ENCODE measurements around the gene TBCCD1. TPM values are rescaled to one million over a fixed set of nuclear protein-coding genes. Genes with fewer than 3 reads are reported as not detected.

The TBCCD1 gene
- total RNA-seq, 1 donor from 2014 or later, result 20.1 TPM

DNA sequence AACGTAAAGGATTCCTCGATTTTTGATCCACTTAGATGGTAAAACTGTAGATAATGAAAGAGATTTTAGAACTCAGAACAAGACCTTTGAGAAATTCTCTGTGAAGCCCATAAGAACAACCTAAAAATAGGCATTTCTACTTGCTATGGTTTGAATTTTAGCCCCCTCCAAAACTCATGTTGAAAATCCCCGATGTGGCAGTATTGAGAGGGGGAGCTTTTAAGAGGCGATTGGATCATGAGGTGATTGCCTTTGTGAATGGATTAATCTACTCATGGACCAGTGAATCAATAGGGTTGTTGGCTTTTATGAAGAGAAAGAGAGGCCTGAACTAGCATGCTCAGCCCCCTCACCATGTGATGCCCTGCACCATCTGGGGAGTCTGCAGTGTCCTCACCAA lies 25.5 kb upstream of the TBCCD1 start:
- no peak for DNase-seq (ENCODE audit: low read depth, low spot score)
- H3K27ac Mint-ChIP-seq (ENCODE audit: unreplicated experiment), result no peak overlapping the region

GRCh38 chr3:186590580-186591295 lies 23.6 kb upstream of the TBCCD1 start:
- no peak overlapping the region for H3K27ac Mint-ChIP-seq (ENCODE audit: unreplicated experiment)
- no peak overlapping the region for H3K4me3 Mint-ChIP-seq
- H3K9me3 Mint-ChIP-seq, result no peaks in the 10 kb centered on the region
- H3K36me3 Mint-ChIP-seq (ENCODE audit: low read depth), result no peaks in the 10 kb centered on the region
- H3K4me1 Mint-ChIP-seq, result no peaks in the 10 kb centered on the region
- no peaks in the 10 kb centered on the region for H3K27me3 Mint-ChIP-seq (ENCODE audit: low read depth)
- no peak for TF ChIP-seq CTCF (conservative IDR thresholded peaks at IDR 0.05)
- no peak for DNase-seq (ENCODE audit: low read depth, low spot score)

More for the DNA sequence above, 25.5 kb upstream of the TBCCD1 start:
- no peak overlapping the region for H3K4me3 Mint-ChIP-seq
- H3K36me3 Mint-ChIP-seq (ENCODE audit: low read depth), result no peaks in the 10 kb centered on the region
- H3K4me1 Mint-ChIP-seq, result peaks cover 5% of the 10 kb centered on the region
- TF ChIP-seq CTCF (conservative IDR thresholded peaks at IDR 0.05), result no peak
- no peaks in the 10 kb centered on the region for H3K9me3 Mint-ChIP-seq
- no peaks in the 10 kb centered on the region for H3K27me3 Mint-ChIP-seq (ENCODE audit: low read depth)

DNA sequence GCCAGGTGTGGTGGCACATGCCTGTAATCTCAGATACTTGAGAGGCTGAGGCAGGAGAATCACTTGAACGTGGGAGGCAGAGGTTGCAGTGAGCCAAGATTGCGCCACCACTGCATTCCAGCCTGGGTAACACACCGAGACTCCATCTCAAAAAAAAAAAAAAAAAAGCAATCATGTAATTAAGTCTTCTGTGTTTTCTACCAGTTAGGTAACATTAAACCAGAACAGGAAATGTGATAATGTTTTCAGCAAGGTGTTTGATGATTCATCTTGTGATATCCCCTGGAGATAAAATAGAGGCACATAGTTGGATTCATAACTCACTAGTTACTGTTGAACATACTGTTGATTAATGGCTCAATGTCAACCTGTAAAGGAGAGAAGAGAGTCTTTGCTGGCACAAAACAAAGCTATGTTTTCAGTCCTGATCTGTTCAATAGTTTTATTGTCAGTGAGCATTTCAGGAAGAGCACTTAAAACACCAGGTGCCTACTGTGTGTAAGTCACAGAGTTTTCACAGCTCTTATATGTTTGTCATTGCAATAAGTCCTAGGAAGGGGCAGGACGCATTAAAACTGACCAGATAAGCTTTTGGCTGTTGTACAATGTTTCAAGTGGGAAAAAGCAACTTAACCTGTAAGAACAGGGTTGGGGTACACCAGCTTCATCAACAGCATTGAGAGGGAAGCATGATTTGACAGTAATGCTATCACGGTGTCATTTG lies 22.9 kb upstream of the TBCCD1 start:
- no peaks in the 10 kb centered on the region for H3K9me3 Mint-ChIP-seq
- H3K4me1 Mint-ChIP-seq, result no peaks in the 10 kb centered on the region
- H3K27ac Mint-ChIP-seq (ENCODE audit: unreplicated experiment), result no peak overlapping the region
- H3K36me3 Mint-ChIP-seq (ENCODE audit: low read depth), result no peaks in the 10 kb centered on the region
- TF ChIP-seq CTCF (conservative IDR thresholded peaks at IDR 0.05), result no peak
- H3K27me3 Mint-ChIP-seq (ENCODE audit: low read depth), result no peaks in the 10 kb centered on the region
- DNase-seq (ENCODE audit: low read depth, low spot score), result no peak
- H3K4me3 Mint-ChIP-seq, result no peak overlapping the region

GRCh38 chr3:186589121-186589520 lies 22.0 kb upstream of the TBCCD1 start:
- H3K27me3 Mint-ChIP-seq (ENCODE audit: low read depth), result no peaks in the 10 kb centered on the region
- no peaks in the 10 kb centered on the region for H3K4me1 Mint-ChIP-seq
- no peaks in the 10 kb centered on the region for H3K36me3 Mint-ChIP-seq (ENCODE audit: low read depth)
- no peak for DNase-seq (ENCODE audit: low read depth, low spot score)
- no peak overlapping the region for H3K27ac Mint-ChIP-seq (ENCODE audit: unreplicated experiment)
- no peak overlapping the region for H3K4me3 Mint-ChIP-seq
- H3K9me3 Mint-ChIP-seq, result no peaks in the 10 kb centered on the region
- peak; percentile 57 for TF ChIP-seq CTCF (conservative IDR thresholded peaks at IDR 0.05)

DNA sequence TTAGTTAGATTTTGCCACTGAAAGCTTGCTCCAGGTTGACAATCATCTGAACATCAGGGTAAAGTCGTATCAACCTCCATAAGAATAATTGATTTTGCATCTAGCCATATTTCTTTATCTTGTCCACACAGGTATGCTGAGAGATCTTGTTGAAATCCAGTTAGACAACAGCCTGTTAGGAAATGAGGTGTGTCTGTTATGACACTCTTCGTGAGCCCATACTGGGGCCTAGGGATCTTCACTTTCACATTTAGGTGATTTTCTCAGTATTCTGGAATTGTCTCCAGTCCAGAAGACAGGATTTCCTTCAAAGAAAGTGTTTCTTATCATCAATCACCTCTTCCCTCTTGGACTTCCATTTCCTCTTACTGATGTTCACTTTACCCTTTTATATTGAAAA lies 21.5 kb upstream of the TBCCD1 start:
- Mint-ChIP-seq H3K36me3 (ENCODE audit: low read depth) (no peaks in the 10 kb centered on the region), H3K27me3 (ENCODE audit: low read depth) (no peaks in the 10 kb centered on the region)

More for the DNA sequence above, 21.5 kb upstream of the TBCCD1 start:
- Mint-ChIP-seq H3K4me3 (no peak overlapping the region), H3K4me1 (no peaks in the 10 kb centered on the region), H3K27ac (ENCODE audit: unreplicated experiment) (no peak overlapping the region), H3K9me3 (no peaks in the 10 kb centered on the region)
- no peak for DNase-seq (ENCODE audit: low read depth, low spot score)
- TF ChIP-seq CTCF (conservative IDR thresholded peaks at IDR 0.05), result no peak
